Trophoblast cell (in vitro differentiated cells and primary cell): ENCODE results near the gene FURIN.
A peak's percentile ranks its signal among the peaks of the same experiment; 100 is the strongest.
"Not testable (repeated sequence)": the region's sequence is repeated elsewhere in the genome, so short reads cannot be mapped to it uniquely, and the experiment has no call there.

Source experiments
- DNase-seq, 2 donors: peaks; one replicate each; pipeline ENCODE4 v3.0.0-alpha.2; 2016
- H2AFZ ChIP-seq: 2 replicates; pipeline ENCODE4 v1.6.1; 2013; ENCODE audit warnings: low read length, moderate library complexity, mild to moderate bottlenecking; ENCODE audit not compliant: insufficient read depth, poor library complexity
- H2AK5ac ChIP-seq: 2 replicates; pipeline ENCODE4 v1.6.1; 2013; ENCODE audit warnings: mild to moderate bottlenecking, low read length
- H2BK120ac ChIP-seq: 2 replicates; pipeline ENCODE4 v1.6.1; 2013; ENCODE audit warnings: low read length, mild to moderate bottlenecking, moderate library complexity; ENCODE audit not compliant: insufficient read depth, poor library complexity
- H2BK12ac ChIP-seq: 2 replicates; pipeline ENCODE4 v1.6.1; 2013; ENCODE audit warnings: mild to moderate bottlenecking, low read length, moderate library complexity
- H2BK5ac ChIP-seq: 2 replicates; pipeline ENCODE4 v1.6.1; 2013; ENCODE audit warnings: low read length, low read depth, moderate library complexity, mild to moderate bottlenecking; ENCODE audit not compliant: poor library complexity
- H3K14ac ChIP-seq: 2 replicates; pipeline ENCODE4 v1.6.1; 2013; ENCODE audit warnings: mild to moderate bottlenecking, low read length
- H3K18ac ChIP-seq: 2 replicates; pipeline ENCODE4 v1.6.1; 2013; ENCODE audit warnings: mild to moderate bottlenecking, low read length
- H3K23ac ChIP-seq: 2 replicates; pipeline ENCODE4 v1.6.1; 2013; ENCODE audit warnings: low read length
- H3K27ac ChIP-seq: 2 replicates; pipeline ENCODE4 v1.5.1; 2013; ENCODE audit warnings: low read depth, mild to moderate bottlenecking, inconsistent platforms, low read length, moderate library complexity
- H3K27me3 ChIP-seq: 2 replicates; pipeline ENCODE4 v1.6.1; 2013; ENCODE audit warnings: inconsistent platforms, mild to moderate bottlenecking, low read length, moderate library complexity; ENCODE audit not compliant: insufficient read depth
- H3K36me3 ChIP-seq, 2 experiments: 1 replicate in 1 of 2; 2 replicates in 1 of 2; pipeline ENCODE4 v1.6.1; 2013; ENCODE audit warnings: low read length in 2 of 2, mild to moderate bottlenecking in 2 of 2, moderate library complexity in 1 of 2; ENCODE audit not compliant: insufficient read depth in 2 of 2, control insufficient read depth in 1 of 2
- H3K4ac ChIP-seq: 2 replicates; pipeline ENCODE4 v1.6.1; 2013; ENCODE audit warnings: low read depth, mild to moderate bottlenecking, low read length, moderate library complexity
- H3K4me1 ChIP-seq, 2 experiments: 1 replicate in 1 of 2; 2 replicates in 1 of 2; pipeline ENCODE4 v1.6.1; 2013; ENCODE audit warnings: low read length in 2 of 2, mild to moderate bottlenecking in 2 of 2, moderate library complexity in 1 of 2; ENCODE audit not compliant: insufficient read depth in 2 of 2, control insufficient read depth in 1 of 2
- H3K4me2 ChIP-seq: 2 replicates; pipeline ENCODE4 v1.6.1; 2013; ENCODE audit warnings: inconsistent platforms, mild to moderate bottlenecking, low read length, moderate library complexity
- H3K4me3 ChIP-seq: 2 replicates; pipeline ENCODE4 v1.5.1; 2013; ENCODE audit warnings: mild to moderate bottlenecking, low read depth, low read length, inconsistent platforms
- H3K79me1 ChIP-seq: one replicate; pipeline ENCODE4 v1.6.1; 2013; ENCODE audit warnings: low read length
- H3K79me2 ChIP-seq: 2 replicates; pipeline ENCODE4 v1.6.1; 2013; ENCODE audit warnings: low read length, mild to moderate bottlenecking; ENCODE audit not compliant: control insufficient read depth, insufficient read depth, poor library complexity
- H3K9ac ChIP-seq: 2 replicates; pipeline ENCODE4 v1.6.1; 2013; ENCODE audit warnings: mild to moderate bottlenecking, low read length
- H3K9me3 ChIP-seq: 2 replicates; pipeline ENCODE4 v1.6.1; 2013; ENCODE audit warnings: low read depth, mild to moderate bottlenecking, control low read depth, inconsistent platforms, low read length; ENCODE audit not compliant: insufficient read depth
- H4K12ac ChIP-seq: 2 replicates; pipeline ENCODE4 v1.6.1; 2013; ENCODE audit warnings: low read depth, mild to moderate bottlenecking, low read length, moderate library complexity
- H4K8ac ChIP-seq: 2 replicates; pipeline ENCODE4 v1.6.1; 2013; ENCODE audit warnings: low read depth, mild to moderate bottlenecking, low read length, moderate library complexity
- H4K91ac ChIP-seq: one replicate; pipeline ENCODE4 v1.6.1; 2013; ENCODE audit warnings: low read depth, mild to moderate bottlenecking, low read length, moderate library complexity
- WGBS: extraction: QIAGEN DNeasy Blood & Tissue Kit; methylation state at CpG from one replicate; pipeline ENCODE4 v1.1.7; 2013; ENCODE audit warnings: missing lambda C conversion rate; ENCODE audit not compliant: insufficient read length, insufficient coverage; ENCODE audit errors: extremely low coverage; 5-methylcytosine and 5-hydroxymethylcytosine counted together

The FURIN gene

DNA sequence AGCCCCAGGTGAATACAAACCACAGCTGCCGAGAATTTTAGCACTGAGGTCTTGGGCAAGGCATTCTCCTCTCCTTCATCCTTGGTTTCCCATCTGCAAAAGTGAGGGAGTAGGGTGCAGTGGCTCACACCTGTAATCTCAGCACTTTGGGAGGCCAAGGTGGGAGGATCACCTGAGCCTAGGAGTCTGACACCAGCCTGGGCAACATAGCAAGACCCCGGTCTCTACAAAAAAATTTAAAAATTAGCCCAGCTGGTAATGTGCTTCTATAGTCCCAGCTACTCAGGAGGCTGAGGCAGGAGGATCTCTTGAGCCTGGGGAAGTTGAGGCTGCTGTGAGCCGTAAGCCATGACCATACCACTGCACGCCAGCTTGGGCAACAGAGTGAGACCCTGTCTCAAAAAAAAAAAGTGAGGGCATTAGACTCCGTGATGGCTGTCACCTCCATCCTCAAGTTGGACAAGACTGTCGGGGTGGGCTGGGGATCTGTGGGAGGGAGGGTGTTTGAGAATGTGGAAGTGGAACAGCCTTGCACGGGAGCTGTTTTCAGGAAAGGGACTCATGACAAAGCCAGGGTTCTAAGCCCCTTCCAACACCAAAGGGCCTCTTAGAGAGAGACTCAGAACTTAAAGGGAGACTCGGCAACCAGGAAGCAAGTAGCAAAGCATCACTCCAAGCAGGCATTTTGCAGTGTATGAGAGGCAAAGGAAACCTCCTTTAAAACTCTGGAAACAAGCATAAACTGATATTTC, 46.0 kb upstream of the FURIN start:
- H3K4me3 ChIP-seq, result no peak overlapping the region
- no peak overlapping the region for H2BK5ac ChIP-seq
- no peak overlapping the region for H2AFZ ChIP-seq
- no CpG with 5 or more reads among the region's 8 CpGs for WGBS
- no peaks in the 10 kb centered on the region for H3K36me3 ChIP-seq
- no peaks in the 10 kb centered on the region for H3K27me3 ChIP-seq
- no peaks in the 10 kb centered on the region for H3K79me1 ChIP-seq
- H3K14ac ChIP-seq, result no peak overlapping the region
- H3K79me2 ChIP-seq, result no peaks in the 10 kb centered on the region
- no peak overlapping the region for H2BK12ac ChIP-seq
- no peak overlapping the region for H3K23ac ChIP-seq
- no peak overlapping the region for H3K27ac ChIP-seq
- no peak overlapping the region for H4K91ac ChIP-seq
- no peak overlapping the region for H3K9ac ChIP-seq
- no peak overlapping the region for H2AK5ac ChIP-seq
- H4K12ac ChIP-seq, result no peak overlapping the region
- H3K4ac ChIP-seq, result no peak overlapping the region
- H4K8ac ChIP-seq, result no peak overlapping the region
- peaks cover 0 to 3% of the 10 kb centered on the region in 2 experiments for H3K4me1 ChIP-seq
- H3K9me3 ChIP-seq, result no peaks in the 10 kb centered on the region
- H3K4me2 ChIP-seq, result no peak overlapping the region
- no peak overlapping the region for H2BK120ac ChIP-seq
- H3K18ac ChIP-seq, result no peak overlapping the region
- no peak for DNase-seq

DNA sequence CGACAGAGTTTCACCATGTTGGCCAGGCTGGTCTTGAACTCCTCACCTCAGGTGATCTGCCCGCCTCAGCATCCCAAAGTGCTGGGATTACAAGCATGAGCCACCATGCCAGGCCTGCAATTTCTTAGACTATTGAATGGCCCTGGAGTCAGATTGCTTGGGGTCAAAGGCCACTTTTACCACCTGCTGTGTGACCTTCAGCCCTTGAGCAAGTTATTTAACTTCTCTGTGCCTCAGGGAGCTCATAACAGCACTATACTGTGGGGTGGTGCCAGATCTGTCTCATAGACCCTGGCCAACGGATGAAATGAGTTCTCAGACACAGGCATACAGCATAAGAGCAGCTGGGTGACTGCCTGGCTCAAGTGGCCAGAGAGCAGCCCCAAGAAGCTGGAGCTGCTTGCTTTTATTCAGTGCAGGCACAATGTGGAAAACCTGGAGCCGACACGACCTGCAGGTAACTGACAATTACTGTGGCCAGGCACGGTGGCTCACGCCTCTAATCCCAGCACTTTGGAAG, 44.9 kb upstream of the FURIN start:
- H3K4ac ChIP-seq, result no peak overlapping the region
- H2AFZ ChIP-seq, result no peak overlapping the region
- no peaks in the 10 kb centered on the region for H3K36me3 ChIP-seq
- H3K4me3 ChIP-seq, result no peak overlapping the region
- peak; percentile 7 to 11 for DNase-seq
- no peak overlapping the region for H2BK12ac ChIP-seq
- no peak overlapping the region for H4K91ac ChIP-seq
- H3K27ac ChIP-seq, result no peak overlapping the region
- no CpG with 5 or more reads among the region's 7 CpGs for WGBS
- no peaks in the 10 kb centered on the region for H3K79me1 ChIP-seq
- no peak overlapping the region for H3K18ac ChIP-seq
- H3K9ac ChIP-seq, result no peak overlapping the region
- H3K14ac ChIP-seq, result no peak overlapping the region
- no peak overlapping the region for H4K12ac ChIP-seq
- no peak overlapping the region for H3K23ac ChIP-seq
- H3K4me2 ChIP-seq, result no peak overlapping the region
- no peaks in the 10 kb centered on the region for H3K79me2 ChIP-seq
- no peaks in the 10 kb centered on the region for H3K9me3 ChIP-seq
- H2BK120ac ChIP-seq, result no peak overlapping the region
- no peak overlapping the region for H2BK5ac ChIP-seq
- no peak overlapping the region for H2AK5ac ChIP-seq
- peaks cover 0 to 3% of the 10 kb centered on the region in 2 experiments for H3K4me1 ChIP-seq
- no peaks in the 10 kb centered on the region for H3K27me3 ChIP-seq
- H4K8ac ChIP-seq, result no peak overlapping the region

DNA sequence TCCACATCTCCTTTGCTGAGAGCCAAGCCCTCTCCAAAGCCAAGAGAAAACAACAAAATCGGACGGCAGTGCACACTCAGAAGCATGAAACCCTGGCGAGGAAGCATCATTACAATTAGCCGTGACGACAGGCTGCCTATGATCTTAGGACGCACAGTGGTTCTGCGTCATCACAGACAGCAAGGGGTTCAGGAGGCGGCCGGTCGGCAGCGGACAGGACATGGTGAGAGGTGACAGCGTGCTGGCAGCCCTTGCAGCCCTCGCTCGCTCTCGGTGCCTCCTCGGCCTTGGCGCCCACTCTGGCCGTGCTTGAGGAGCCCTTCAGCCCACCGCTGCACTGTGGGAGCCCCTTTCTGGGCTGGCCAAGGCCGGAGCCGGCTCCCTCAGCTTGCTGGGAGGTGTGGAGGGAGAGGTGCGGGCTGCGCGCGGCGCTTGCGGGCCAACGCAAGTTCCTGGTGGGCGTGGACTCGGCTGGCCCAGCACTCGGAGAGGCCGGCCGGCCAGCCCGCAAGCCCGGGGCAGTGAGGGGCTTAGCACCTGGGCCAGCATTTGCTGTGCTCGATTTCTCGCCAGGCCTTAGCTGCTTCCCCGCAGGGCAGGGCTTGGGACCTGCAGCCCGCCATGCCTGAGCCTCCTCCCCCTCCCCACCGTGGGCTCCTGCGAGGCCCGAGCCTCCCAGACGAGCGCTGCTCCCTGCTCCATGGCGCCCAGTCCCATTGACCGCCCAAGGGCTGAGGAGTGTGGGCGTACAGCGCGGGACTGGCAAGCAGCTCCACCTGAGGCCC, 43.1 kb upstream of the FURIN start:
- H3K79me1 ChIP-seq, H3K4me1 ChIP-seq, H3K23ac ChIP-seq, H3K36me3 ChIP-seq, H3K79me2 ChIP-seq, H4K91ac ChIP-seq, H2BK5ac ChIP-seq, H3K18ac ChIP-seq, H4K8ac ChIP-seq, H2BK120ac ChIP-seq, H2BK12ac ChIP-seq, H3K27ac ChIP-seq, H2AFZ ChIP-seq, DNase-seq, H3K4me2 ChIP-seq, H3K9me3 ChIP-seq, H4K12ac ChIP-seq, H3K14ac ChIP-seq, H3K27me3 ChIP-seq, H3K9ac ChIP-seq, H2AK5ac ChIP-seq, H3K4me3 ChIP-seq, H3K4ac ChIP-seq: not testable (repeated sequence)
- no CpG with 5 or more reads among the region's 49 CpGs for WGBS

DNA sequence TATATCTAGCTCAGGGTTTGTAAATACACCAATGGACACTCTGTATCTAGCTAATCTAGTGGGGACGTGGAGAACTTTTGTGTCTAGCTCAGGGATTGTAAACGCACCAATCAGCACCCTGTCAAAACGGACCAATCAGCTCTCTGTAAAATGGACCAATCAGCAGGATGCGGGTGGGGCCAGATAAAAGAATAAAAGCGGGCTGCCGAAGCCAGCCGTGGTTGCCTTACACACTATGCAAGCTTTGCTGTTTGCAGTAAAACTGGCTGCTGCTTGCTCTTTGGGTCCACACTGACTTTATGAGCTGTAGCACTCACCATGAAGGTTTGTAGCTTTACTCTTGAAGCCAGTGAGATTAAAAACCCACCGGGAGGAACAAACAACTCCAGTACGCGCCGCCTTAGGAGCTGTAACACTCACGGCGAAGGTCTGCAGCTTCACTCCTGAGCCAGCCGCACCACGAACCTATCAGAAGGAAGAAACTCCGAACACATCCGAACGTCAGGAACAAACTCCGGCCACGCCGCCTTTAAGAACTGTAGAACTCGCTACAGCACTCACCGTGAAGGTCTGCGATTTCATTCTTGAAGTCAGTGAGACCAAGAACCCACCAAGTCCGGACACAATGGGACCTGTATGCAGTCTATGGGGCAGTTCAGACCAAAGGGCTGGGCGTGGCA, 42.0 kb upstream of the FURIN start:
- WGBS, result no CpG with 5 or more reads among the region's 26 CpGs
- H3K4me1 ChIP-seq, H3K4ac ChIP-seq, H3K9ac ChIP-seq, H3K79me2 ChIP-seq, H3K14ac ChIP-seq, H3K4me3 ChIP-seq, H2BK120ac ChIP-seq, H3K27ac ChIP-seq, H2AFZ ChIP-seq, H3K4me2 ChIP-seq, H3K18ac ChIP-seq, H2AK5ac ChIP-seq, H3K9me3 ChIP-seq, H2BK12ac ChIP-seq, H2BK5ac ChIP-seq, H3K79me1 ChIP-seq, H3K27me3 ChIP-seq, H4K12ac ChIP-seq, H4K8ac ChIP-seq, H3K23ac ChIP-seq, H4K91ac ChIP-seq, DNase-seq, H3K36me3 ChIP-seq: not testable (repeated sequence)
